HG03469 (cell line): ENCODE measurements around the gene RAB6D.
"Not testable (repeated sequence)": the region's sequence is repeated elsewhere in the genome, so short reads cannot be mapped to it uniquely, and the experiment has no call there.

ENCODE experiments used
- ATAC-seq: cut with Tn5 transposase; IDR thresholded peaks from one replicate; pipeline ENCODE4 v1.9.1; 2021; ENCODE audit warnings: mild to moderate bottlenecking, moderate library complexity, moderate number of reproducible peaks; ENCODE audit not compliant: unreplicated experiment

Gene RAB6D

DNA sequence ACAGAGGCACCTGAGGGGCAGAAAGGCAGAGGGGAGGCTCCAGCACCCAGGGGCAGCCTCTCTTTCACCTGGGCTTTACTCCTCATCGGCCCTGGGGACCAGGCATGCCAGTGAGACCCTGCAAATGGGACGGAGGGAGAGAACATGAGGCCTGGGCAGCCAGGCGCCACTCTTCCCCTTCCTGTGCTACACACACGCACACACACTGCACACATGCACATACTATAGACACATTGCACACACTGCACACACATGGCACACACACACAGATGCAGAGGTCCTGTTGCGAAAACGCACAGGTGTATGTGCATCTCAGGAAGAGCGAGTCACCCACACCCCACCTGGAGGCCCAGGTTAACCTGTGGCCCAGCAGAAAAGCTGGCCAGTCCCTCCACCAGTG, 3.4 kb upstream of the RAB6D start:
- ATAC-seq = no peak

DNA sequence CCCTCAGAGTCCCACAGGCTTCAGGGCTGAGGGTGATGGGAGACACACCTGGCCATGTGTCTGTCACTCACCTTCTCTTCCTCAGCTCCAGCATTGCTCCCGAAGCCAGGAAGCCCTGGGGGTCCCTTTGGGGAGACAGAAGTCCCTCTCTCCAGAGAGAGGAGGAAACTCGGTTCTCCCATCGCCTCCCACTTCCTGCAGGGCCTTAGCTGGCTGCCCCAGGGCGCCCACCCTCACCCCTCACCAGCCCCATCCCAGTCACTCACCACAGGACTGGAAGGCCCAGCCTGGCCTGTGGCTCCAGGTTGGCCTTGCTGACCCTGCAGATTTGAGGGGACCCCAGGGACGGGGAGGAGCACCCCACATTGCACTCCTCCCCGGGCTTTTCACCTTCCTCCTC, 2.7 kb upstream of the RAB6D start:
- ATAC-seq = no peak

DNA sequence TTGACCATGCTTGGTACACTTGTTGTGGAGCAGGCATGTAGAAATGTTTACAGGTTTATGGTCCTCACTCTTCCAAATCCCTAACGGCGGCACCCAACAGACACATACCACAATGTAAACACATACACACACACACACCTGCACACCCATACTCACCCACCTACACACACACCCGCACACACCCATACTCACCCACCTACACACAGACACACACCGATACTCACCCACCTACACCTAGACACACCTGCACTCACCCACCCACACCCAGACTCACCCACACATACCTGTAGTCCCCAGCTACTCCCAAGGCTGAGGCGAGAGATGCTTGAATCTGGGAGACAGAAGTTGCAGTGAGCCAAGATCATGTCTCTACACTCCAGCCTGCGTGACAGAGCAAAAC, 1.5 kb upstream of the RAB6D start:
- no peak for ATAC-seq

DNA sequence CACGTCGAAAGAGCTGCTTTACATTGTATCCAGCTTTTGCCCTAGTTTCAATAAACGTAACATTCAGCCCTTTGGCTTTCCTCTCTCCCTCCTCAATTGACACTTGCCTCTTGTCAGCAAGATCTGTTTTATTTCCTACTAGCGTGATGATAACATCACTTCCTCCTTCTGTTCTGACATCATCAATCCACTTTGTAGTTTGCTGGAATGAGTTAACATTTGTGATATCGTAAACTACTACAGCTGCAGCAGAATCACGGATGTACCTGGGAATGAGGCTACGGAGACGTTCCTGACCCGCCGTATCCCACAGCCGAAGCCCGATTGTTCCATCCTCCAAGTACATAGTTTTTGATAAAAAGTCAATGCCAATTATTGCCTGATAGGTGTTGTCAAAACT, 755 bp downstream of the RAB6D start:
- ATAC-seq = not testable (repeated sequence)

DNA sequence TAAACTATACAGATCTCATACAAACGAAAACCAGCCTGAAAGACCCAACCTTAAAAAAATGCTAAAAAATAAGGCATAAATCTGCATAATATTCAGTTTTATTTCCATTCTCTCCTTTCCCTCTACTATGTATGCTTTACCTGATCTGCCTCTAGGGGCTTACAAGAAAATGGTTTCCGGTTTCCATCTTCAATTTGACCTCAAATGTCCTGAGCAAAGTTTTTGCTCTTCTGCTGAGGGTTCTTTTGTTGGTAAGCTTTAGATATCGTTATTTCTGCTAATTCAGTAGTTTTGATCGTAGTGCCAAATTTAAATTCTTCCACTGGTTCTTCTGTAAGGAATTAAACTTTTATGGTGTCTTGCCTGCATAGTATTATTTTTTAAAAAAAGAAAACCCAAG, 2.2 kb downstream of the RAB6D start:
- not testable (repeated sequence) for ATAC-seq

DNA sequence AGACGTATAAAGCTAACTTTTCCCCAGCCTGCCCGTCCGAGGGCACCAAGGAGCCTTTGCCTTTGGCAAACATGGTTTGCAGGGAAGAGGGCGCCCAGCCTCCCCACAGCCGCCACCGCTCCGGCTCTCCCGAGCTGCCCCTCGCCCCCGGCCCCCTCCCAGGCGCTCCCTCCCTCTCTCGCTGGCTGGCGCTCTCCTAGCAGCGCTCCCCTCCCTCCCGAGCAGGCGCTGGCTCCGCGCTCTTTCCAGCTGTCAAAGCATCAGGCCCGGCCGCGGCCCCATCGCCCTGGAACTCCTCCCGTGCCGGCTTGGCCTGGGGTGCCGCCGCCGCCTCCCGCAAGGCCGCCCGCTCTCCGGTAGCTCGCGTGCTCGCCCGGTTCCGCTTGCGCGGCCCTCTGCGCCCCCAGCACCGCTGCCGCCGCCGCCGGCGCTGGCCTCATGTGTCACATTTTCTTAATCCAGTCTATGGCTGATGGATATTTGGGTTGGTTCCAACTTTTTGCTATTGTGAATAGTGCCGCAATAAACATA, 10.7 kb downstream of the RAB6D start:
- not testable (repeated sequence) for ATAC-seq

DNA sequence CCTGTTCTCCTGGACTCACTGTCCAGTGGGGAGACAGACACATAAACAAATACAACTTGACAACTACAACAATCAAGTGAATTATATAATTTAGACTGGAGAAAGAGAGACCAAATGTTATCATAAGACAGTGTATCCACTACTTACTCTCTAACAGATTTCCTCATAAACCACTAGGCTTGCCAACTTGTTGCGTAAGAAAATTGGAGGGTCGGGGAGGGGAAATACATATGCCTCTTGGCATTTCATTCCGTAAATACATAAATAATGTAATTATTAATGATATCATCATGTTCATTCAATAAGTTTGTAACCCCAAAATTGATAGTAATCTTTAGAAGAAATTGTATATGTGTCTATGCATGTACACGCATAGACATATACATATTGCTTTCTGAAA, 14.9 kb downstream of the RAB6D start:
- ATAC-seq = no peak

DNA sequence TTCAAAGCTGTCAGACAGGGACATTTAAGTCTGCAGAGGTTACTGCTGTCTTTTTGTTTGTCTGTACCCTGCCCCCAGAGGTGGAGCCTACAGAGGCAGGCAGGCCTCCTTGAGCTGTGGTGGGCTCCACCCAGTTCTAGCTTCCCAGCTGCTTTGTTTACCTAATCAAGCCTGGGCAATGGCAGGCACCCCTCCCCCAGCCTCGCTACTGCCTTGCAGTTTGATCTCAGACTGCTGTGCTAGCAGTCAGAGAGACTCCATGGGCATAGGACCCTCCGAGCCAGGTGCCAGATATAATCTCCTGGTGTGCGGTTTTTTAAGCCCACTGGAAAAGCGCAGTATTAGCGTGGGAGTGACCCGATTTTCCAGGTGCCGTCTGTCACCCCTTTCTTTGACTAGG, 16.9 kb downstream of the RAB6D start:
- ATAC-seq = not testable (repeated sequence)

DNA sequence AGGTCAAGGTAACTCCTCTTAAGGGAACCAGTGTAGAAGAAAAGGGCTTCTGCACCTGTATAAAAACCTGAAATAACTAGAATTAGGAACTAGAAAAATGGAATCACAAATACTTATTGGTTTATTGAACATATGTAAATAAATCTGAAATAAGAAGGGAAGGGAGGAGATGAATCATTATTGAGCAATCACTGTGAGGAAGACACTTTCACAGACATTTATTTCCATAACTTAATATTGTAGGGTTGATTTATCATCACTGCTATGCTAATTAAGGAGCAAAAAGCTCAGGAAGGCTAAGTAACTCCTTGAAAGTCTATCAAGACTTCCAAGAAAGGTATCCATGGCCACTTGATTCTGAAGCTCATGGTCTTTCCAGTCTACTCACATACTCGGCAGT, 24.7 kb downstream of the RAB6D start:
- not testable (repeated sequence) for ATAC-seq

DNA sequence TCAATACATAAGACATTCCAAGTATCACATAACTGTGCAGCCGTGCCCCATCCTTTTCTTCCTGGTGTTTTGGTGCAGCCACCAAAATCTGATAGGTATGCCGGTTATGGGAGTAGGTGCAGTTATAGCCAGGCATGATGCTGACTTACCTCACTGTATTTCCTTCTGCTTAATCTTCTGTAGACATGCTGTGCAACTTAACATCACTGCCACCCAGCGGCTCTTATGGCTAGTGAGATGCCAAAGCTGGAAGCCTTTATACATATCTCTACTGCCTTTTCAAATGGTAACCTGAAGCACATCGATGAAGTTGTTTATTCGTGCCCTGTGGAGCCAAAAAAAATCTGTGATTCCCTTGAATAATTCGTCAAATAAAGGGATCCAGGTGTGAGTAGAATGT, 28.6 kb downstream of the RAB6D start:
- ATAC-seq = not testable (repeated sequence)

DNA sequence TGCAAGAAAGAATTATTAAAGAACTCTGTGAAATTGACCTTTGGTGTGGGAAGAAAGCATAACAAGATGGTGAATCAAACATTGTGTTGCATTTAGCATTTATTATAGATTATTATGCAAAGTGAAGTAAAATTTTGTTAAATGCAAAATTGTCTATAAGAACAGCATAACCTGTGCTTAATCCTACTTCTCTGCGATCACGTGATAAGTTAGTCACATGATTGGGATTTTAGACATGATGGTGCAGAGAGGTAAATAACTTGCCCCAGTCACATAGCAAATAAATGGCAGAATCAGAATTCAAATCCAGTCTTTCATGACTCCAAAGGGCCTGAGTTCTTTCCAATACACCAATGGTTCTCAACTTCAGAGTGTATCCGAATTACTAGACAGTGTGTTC, 31.3 kb downstream of the RAB6D start:
- not testable (repeated sequence) for ATAC-seq

DNA sequence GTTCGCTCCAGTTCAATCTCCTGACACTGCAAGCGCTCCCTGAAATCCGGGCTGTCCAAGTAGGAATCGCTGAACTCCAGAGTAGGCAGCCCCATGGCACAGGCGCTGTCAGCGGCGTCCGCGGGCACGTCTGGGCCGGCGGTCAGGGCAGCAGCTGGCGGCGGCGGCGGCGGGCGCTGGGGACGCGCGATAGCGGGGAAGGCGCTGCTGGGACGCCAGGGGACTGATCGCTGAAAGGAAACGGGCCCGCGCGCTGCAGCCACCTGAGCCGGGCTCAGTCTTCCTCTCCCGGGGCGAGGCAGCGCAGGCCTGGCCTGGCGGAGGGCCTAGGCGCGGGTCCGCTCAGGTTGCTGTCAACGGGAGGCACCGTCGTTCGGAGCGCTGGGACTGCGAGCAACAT, 33.0 kb downstream of the RAB6D start:
- not testable (repeated sequence) for ATAC-seq

DNA sequence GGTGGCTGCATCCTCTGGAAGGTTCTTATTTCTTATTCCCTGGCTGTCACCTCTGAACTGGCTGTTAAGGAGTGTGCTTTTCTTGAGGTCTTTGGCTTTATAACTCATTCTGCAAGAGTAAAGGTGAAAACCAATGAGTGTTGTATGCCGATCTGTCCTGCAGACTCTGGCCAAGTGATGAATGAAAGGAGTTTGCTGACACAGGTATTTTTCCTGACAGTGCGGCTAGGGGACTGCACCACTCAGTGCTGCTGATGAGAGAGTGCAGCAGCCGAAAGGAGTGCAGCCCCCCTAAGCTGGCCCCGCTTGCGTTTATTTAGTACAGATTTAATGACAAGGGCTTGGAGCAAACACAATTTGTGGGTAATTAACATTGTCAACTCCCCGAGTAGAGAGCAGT, 41.8 kb downstream of the RAB6D start:
- ATAC-seq = no peak

DNA sequence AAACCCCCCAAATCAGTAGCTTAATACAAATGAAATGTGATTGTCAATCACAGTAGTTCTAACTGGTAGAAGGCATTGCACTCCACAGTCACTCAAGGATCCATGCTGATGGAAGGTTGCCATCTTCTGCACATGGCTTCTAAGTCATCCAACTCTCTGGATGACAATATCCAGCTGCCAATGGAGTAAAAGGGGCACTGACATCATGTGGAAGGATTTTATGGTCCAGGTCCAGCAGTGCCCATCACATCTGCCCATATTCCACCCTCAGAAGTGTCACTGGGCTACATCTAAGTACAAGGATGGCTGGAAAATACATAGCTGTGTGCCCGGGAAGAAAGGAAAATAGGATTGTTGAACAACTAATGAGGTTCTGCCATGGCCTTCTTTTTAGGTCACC, 42.6 kb downstream of the RAB6D start:
- not testable (repeated sequence) for ATAC-seq

DNA sequence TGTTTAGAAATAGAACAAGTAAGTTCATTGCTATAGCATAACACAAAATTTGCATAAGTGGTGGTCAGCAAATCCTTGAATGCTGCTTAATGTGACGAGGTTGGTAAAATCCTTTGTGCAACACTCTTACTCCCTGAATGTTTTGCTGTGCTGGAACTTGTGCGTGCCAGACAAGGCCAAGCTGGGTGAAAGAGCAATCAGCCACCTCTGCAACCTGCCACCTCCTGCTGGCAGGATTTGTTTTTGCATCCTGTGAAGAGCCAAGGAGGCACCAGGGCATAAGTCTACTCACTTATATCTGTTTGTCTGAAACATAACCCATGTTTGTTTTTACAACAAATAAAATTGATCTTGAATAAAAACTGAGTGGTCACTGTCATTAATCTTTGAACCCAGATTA, 53.0 kb downstream of the RAB6D start:
- not testable (repeated sequence) for ATAC-seq
